ENCODE measurements around the gene SPART.

The SPART gene

GRCh38 chr13:36362914-36363313 is 16.7 kb upstream of the SPART start:
- TF ChIP-seq, protein P1, sequence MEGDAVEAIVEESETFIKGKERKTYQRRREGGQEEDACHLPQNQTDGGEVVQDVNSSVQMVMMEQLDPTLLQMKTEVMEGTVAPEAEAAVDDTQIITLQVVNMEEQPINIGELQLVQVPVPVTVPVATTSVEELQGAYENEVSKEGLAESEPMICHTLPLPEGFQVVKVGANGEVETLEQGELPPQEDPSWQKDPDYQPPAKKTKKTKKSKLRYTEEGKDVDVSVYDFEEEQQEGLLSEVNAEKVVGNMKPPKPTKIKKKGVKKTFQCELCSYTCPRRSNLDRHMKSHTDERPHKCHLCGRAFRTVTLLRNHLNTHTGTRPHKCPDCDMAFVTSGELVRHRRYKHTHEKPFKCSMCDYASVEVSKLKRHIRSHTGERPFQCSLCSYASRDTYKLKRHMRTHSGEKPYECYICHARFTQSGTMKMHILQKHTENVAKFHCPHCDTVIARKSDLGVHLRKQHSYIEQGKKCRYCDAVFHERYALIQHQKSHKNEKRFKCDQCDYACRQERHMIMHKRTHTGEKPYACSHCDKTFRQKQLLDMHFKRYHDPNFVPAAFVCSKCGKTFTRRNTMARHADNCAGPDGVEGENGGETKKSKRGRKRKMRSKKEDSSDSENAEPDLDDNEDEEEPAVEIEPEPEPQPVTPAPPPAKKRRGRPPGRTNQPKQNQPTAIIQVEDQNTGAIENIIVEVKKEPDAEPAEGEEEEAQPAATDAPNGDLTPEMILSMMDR (IDR thresholded peaks at IDR 0.05; ENCODE audit: insufficient read depth, low read length, missing control alignments), result no peak
- ChIA-PET CTCF (no interaction called here), POLR2A (no interaction called here)
- no peak for DNase-seq (ENCODE audit: low read depth, low spot score)
- no peak overlapping the region for H3K4me3 ChIP-seq (ENCODE audit: low read depth, low read length)

DNA sequence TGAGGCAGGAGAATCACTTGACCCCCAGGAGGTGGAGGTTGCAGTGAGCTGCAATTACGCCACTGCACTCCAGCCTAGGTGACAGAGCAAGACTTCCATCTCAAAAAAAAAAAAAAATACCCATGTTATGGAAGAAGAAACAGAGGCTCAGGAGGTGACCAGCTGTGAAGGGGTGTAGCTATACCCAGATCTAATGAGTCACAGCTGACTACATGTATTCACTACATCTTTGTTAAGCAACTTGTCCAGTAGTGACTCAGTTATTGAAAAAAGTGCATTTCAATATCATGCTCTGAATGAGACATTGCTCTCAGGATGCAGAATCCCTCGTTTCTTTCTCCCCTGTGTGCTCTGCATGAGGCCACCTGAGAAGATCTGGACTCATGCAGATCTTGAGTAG is 16.1 kb upstream of the SPART start:
- TF ChIP-seq, protein P1 (IDR thresholded peaks at IDR 0.05; ENCODE audit: insufficient read depth, low read length, missing control alignments), result no peak
- no peak overlapping the region for H3K4me3 ChIP-seq (ENCODE audit: low read depth, low read length)
- ChIA-PET POLR2A (no interaction called here), CTCF (interaction anchor here (0.7 to 5.1 kb wide), 3 partner anchors 14 to 79 kb away, joined by 3 to 52 read pairs (median 5); partner anchors contain the start of gene SPART)
- DNase-seq (ENCODE audit: low read depth, low spot score), result no peak

DNA sequence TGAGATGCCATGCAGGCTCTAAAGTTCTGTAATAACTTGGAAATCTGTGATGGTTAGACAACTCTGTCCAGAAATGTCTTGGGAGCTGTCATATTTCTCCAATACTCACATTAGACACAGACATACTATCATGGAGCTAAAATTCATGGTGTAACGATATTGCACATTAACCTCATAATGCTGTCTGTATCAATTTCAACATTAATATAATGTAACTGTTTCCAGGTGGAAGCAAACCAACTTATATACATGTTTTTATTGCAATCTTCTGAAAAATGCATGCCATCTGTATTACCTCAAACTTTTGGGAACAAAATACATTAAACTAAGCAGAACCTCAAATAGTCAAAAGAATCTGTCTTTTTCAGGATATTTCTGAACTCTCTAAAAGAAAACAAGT is 14.7 kb upstream of the SPART start:
- ChIA-PET POLR2A (no interaction called here), CTCF (interaction anchor here (1.3 to 5.1 kb wide), 2 partner anchors 13 to 78 kb away, joined by 5 to 52 read pairs; partner anchors contain the start of gene SPART)
- TF ChIP-seq, protein P1 (IDR thresholded peaks at IDR 0.05; ENCODE audit: insufficient read depth, low read length, missing control alignments), result no peak
- no peak for DNase-seq (ENCODE audit: low read depth, low spot score)
- H3K4me3 ChIP-seq (ENCODE audit: low read depth, low read length), result no peak overlapping the region

GRCh38 chr13:36359301-36359950 is 13.2 kb upstream of the SPART start:
- CTCF ChIA-PET, result interaction anchor here (1.9 to 5.1 kb wide), 2 partner anchors 12 to 77 kb away, joined by 4 to 52 read pairs; partner anchors contain the start of gene SPART
- POLR2A ChIA-PET, result no interaction called here
- no peak for DNase-seq (ENCODE audit: low read depth, low spot score)
- TF ChIP-seq, protein P1 (IDR thresholded peaks at IDR 0.05; ENCODE audit: insufficient read depth, low read length, missing control alignments), result no peak
- no peak overlapping the region for H3K4me3 ChIP-seq (ENCODE audit: low read depth, low read length)

- POLR2A ChIA-PET, result no interaction called here
Observed at GRCh38 chr13:36358175-36358718, 12.1 kb upstream of the SPART start.

GRCh38 chr13:36357692-36358091 is 11.5 kb upstream of the SPART start:
- CTCF ChIA-PET, result interaction anchor here (1.9 to 5.1 kb wide), 2 partner anchors 10 to 75 kb away, joined by 4 to 52 read pairs; partner anchors contain the start of gene SPART
- DNase-seq (ENCODE audit: low read depth, low spot score), result no peak
- POLR2A ChIA-PET, result no interaction called here
- TF ChIP-seq, protein P1 (IDR thresholded peaks at IDR 0.05; ENCODE audit: insufficient read depth, low read length, missing control alignments), result no peak
- H3K4me3 ChIP-seq (ENCODE audit: low read depth, low read length), result no peak overlapping the region

More at GRCh38 chr13:36358175-36358718, 12.1 kb upstream of the SPART start:
- H3K4me3 ChIP-seq (ENCODE audit: low read depth, low read length), result no peak overlapping the region
- no peak for DNase-seq (ENCODE audit: low read depth, low spot score)
- TF ChIP-seq, protein P1 (IDR thresholded peaks at IDR 0.05; ENCODE audit: insufficient read depth, low read length, missing control alignments), result no peak
- CTCF ChIA-PET, result interaction anchor here (1.9 to 5.1 kb wide), 2 partner anchors 10 to 75 kb away, joined by 4 to 52 read pairs; partner anchors contain the start of gene SPART
